Pancreas (tissue), 10 donors: ENCODE measurements around the gene LAPTM4A. TPM values are rescaled to one million over a fixed set of nuclear protein-coding genes. Genes with fewer than 3 reads are reported as not detected.

Source experiments
- ATAC-seq, 4 donors: fragments of 200-7000 bp; cut with Tn5 transposase; one replicate each; pipeline versions ENCODE4 v1.8.0 to v1.9.1; 2020; ENCODE audit warnings: mild to moderate bottlenecking in 4 of 4, moderate library complexity in 4 of 4
- DNase-seq, 6 donors: peaks; one replicate each; pipeline ENCODE4 v3.0.0-alpha.2; 2020
- FAIRE-seq: peaks from 2 replicates; lab custom pipeline; 2012; peaks lifted over from hg19 to GRCh38; lab: Jason Lieb, UNC
- H3K27ac ChIP-seq, 4 donors: fragments of 200-600 bp; sonication (generic); 1 replicate in 3 of 4; 2 replicates in 1 of 4; pipeline versions ENCODE4 v1.5.0 to v1.8.0; 2020
- H3K27me3 ChIP-seq, 4 donors: fragments of 200-600 bp; one replicate each; pipeline ENCODE4 v1.8.0; 2021
- H3K36me3 ChIP-seq, 3 donors: fragments of 200-600 bp; sonication (generic) in 1 of 3; one replicate each; pipeline versions ENCODE4 v1.5.0 to v1.8.0; 2020 to 2021
- H3K4me1 ChIP-seq, 3 donors: fragments of 200-600 bp; one replicate each; pipeline ENCODE4 v1.8.0; 2021
- H3K4me3 ChIP-seq, 4 donors: fragments of 200-600 bp; sonication (generic) in 2 of 4; one replicate each; pipeline versions ENCODE4 v1.5.0 to v1.8.0; 2020 to 2021
- H3K9me3 ChIP-seq, 4 donors: fragments of 200-600 bp; one replicate each; pipeline ENCODE4 v1.8.0; 2021
- CTCF ChIP-seq, 4 donors: fragments of 200-600 bp; sonication (generic) in 3 of 4; IDR thresholded peaks; one replicate each; pipeline versions ENCODE4 v1.5.0 to v1.8.0; 2021; ENCODE audit warnings: antibody characterized with exemption in 4 of 4
- WGBS, 2 donors: extraction: QIAGEN DNeasy Blood & Tissue Kit; methylation state at CpG; one replicate each; pipeline ENCODE4 v1.1.7; 2013; 5-methylcytosine and 5-hydroxymethylcytosine counted together
- intact Hi-C, 3 donors: fragments of 100-400 bp; cut with DNase I; formaldehyde crosslinking; loops; one replicate each; pipeline versions ENCODE4 v1.11.1 to v1.14.2; 2022
- polyA plus RNA-seq, 2 donors: library from polyadenylated mRNA; stranded (reverse); fragments of 200-250 nt; gene quantifications; one replicate each; pipeline ENCODE4 v1.2.3, GENCODE V29; 2013
- total RNA-seq, 6 donors: library from RNA; stranded (reverse); fragmentation: NEBNext Ultra II Directional in 4 of 6; extraction: Animal tissue kit (Norgen Biotek cat#: 25700) in 4 of 6; gene quantifications; one replicate each; pipeline versions ENCODE4 v1.2.1 to v1.2.4, GENCODE V29; 2021 to 2023
- donor health status: healthy with polysubstance abuse.
- donor health status: DM: no; HTN: no; CAD: no; lungs with moderate emphysema.
- donor health status: DM: no; HTN: no; CAD: no.
- donor health status: control.
- donor health status: control.
- donor health status: Bipolar disorder and iron deficiency.
- donor health status: DM: yes; HTN: yes; CAD: no.
- donor health status: DM: no; HTN: no; CAD: no.
- donor health status: DM: no; HTN: no; CAD: no.
- donor health status: DM: yes; HTN: yes; CAD: no.

The LAPTM4A gene
- total and polyA plus RNA-seq, 8 donors, result 57.8 to 163 (median 98.7) TPM

- no peak for FAIRE-seq
- Histone ChIP-seq H3K27ac (no peak overlapping the region), H3K9me3 (no peaks in the 10 kb centered on the region), H3K4me3 (no peak overlapping the region), H3K27me3 (no peaks in the 10 kb centered on the region), H3K36me3 (no peaks in the 10 kb centered on the region), H3K4me1 (no peaks in the 10 kb centered on the region)
- TF ChIP-seq CTCF (IDR thresholded peaks at IDR 0.05), result no peak
- ATAC-seq, result no peak
- intact Hi-C loops, result no loop called here
- DNase-seq, result no peak
- WGBS, 2 donors, result 91 to 99% methylated on average over 5 of the region's 5 CpGs
Observed at GRCh38 chr2:20061940-20062339, 10.5 kb upstream of the LAPTM4A start.

- no peaks in the 10 kb centered on the region for H3K4me1 ChIP-seq
- ATAC-seq, result no peak
- DNase-seq, result no peak
- no peak for TF ChIP-seq CTCF (IDR thresholded peaks at IDR 0.05)
- no peak overlapping the region for H3K27ac ChIP-seq
- FAIRE-seq, result no peak
- no peaks in the 10 kb centered on the region for H3K36me3 ChIP-seq
- intact Hi-C loops, result no loop called here
- WGBS, 2 donors, result 86% methylated on average over 3 of the region's 3 CpGs
- no peak overlapping the region for H3K4me3 ChIP-seq
- H3K9me3 ChIP-seq, result no peaks in the 10 kb centered on the region
- no peaks in the 10 kb centered on the region for H3K27me3 ChIP-seq
Observed at GRCh38 chr2:20061476-20061875, 10.0 kb upstream of the LAPTM4A start.

- intact Hi-C loops, result no loop called here
- H3K9me3 ChIP-seq, result no peaks in the 10 kb centered on the region
Observed at GRCh38 chr2:20060106-20060505, 8.7 kb upstream of the LAPTM4A start.

GRCh38 chr2:20057268-20057667, 5.8 kb upstream of the LAPTM4A start:
- Histone ChIP-seq H3K27me3 (no peaks in the 10 kb centered on the region), H3K9me3 (no peaks in the 10 kb centered on the region), H3K4me3 (no peak overlapping the region), H3K27ac (no peak overlapping the region), H3K4me1 (peaks cover 0 to 8% (median 6%) of the 10 kb centered on the region in 3 donors), H3K36me3 (no peaks in the 10 kb centered on the region)
- WGBS, 2 donors, result 85 to 100% methylated on average over 1 of the region's 1 CpG
- no peak for DNase-seq
- intact Hi-C loops, result no loop called here
- no peak for FAIRE-seq
- no peak for ATAC-seq
- TF ChIP-seq CTCF (IDR thresholded peaks at IDR 0.05), result no peak

More at GRCh38 chr2:20060106-20060505, 8.7 kb upstream of the LAPTM4A start:
- Histone ChIP-seq H3K27me3 (no peaks in the 10 kb centered on the region), H3K4me1 (no peaks in the 10 kb centered on the region), H3K36me3 (no peaks in the 10 kb centered on the region), H3K27ac (no peak overlapping the region), H3K4me3 (no peak overlapping the region)
- WGBS, 2 donors, result 98 to 100% methylated on average over 1 of the region's 1 CpG
- FAIRE-seq (no peak), DNase-seq (no peak), ATAC-seq (no peak)
- TF ChIP-seq CTCF (IDR thresholded peaks at IDR 0.05), result no peak

GRCh38 chr2:20054931-20055330, 3.5 kb upstream of the LAPTM4A start:
- ATAC-seq, result no peak
- TF ChIP-seq CTCF (IDR thresholded peaks at IDR 0.05), result no peak

More at GRCh38 chr2:20054931-20055330, 3.5 kb upstream of the LAPTM4A start:
- Histone ChIP-seq H3K36me3 (no peaks in the 10 kb centered on the region), H3K4me1 (peaks cover 0 to 8% (median 6%) of the 10 kb centered on the region in 3 donors), H3K9me3 (no peaks in the 10 kb centered on the region), H3K27ac (no peak overlapping the region), H3K27me3 (no peaks in the 10 kb centered on the region), H3K4me3 (no peak overlapping the region)
- 77 to 78% methylated on average over 3 of the region's 3 CpGs for WGBS, 2 donors
- DNase-seq (no peak), FAIRE-seq (no peak)
- intact Hi-C loops, result no loop called here
